HG03060 (cell line): Measurements from ENCODE around the gene SMPDL3A.

Experiments
- ATAC-seq: cut with Tn5 transposase; IDR thresholded peaks from one replicate; pipeline ENCODE4 v1.9.1; 2021; ENCODE audit warnings: low read depth, moderate number of reproducible peaks; ENCODE audit not compliant: unreplicated experiment

Gene SMPDL3A

GRCh38 chr6:122801397-122801796 is 12.3 kb downstream of the SMPDL3A start:
- no peak for ATAC-seq

- ATAC-seq: no peak
Observed at GRCh38 chr6:122803171-122803661, 14.2 kb downstream of the SMPDL3A start.

GRCh38 chr6:122804962-122805485 is 16.0 kb downstream of the SMPDL3A start:
- no peak for ATAC-seq

GRCh38 chr6:122806291-122806690 is 17.2 kb downstream of the SMPDL3A start:
- no peak for ATAC-seq

GRCh38 chr6:122808121-122808885 is 19.2 kb downstream of the SMPDL3A start:
- ATAC-seq: no peak

GRCh38 chr6:122809001-122809400 is 19.9 kb downstream of the SMPDL3A start:
- ATAC-seq: no peak

- ATAC-seq: no peak
Observed at GRCh38 chr6:122809691-122810090, 20.6 kb downstream of the SMPDL3A start.

GRCh38 chr6:122810189-122810588 is 21.1 kb downstream of the SMPDL3A start:
- no peak for ATAC-seq

- ATAC-seq: no peak
Observed at GRCh38 chr6:122817358-122817757, 28.3 kb downstream of the SMPDL3A start.

GRCh38 chr6:122817766-122818165 is 28.7 kb downstream of the SMPDL3A start:
- ATAC-seq: no peak

GRCh38 chr6:122818866-122819265 is 29.8 kb downstream of the SMPDL3A start:
- ATAC-seq: no peak

- ATAC-seq: no peak
Observed at GRCh38 chr6:122821095-122821494, 32.0 kb downstream of the SMPDL3A start.

GRCh38 chr6:122825163-122825562 is 36.1 kb downstream of the SMPDL3A start:
- ATAC-seq: no peak

GRCh38 chr6:122829456-122829855 is 40.4 kb downstream of the SMPDL3A start:
- no peak for ATAC-seq

GRCh38 chr6:122831511-122831910 is 42.5 kb downstream of the SMPDL3A start:
- no peak for ATAC-seq

- ATAC-seq: no peak
Observed at GRCh38 chr6:122832459-122832858, 43.4 kb downstream of the SMPDL3A start.

GRCh38 chr6:122833021-122833491 is 44.0 kb downstream of the SMPDL3A start:
- no peak for ATAC-seq

GRCh38 chr6:122838060-122838780 is 49.2 kb downstream of the SMPDL3A start:
- ATAC-seq: no peak

- ATAC-seq: peak; percentile 82
Observed at GRCh38 chr6:122839472-122839871, 50.4 kb downstream of the SMPDL3A start.

GRCh38 chr6:122839906-122840305 is 50.8 kb downstream of the SMPDL3A start:
- ATAC-seq: no peak

GRCh38 chr6:122845464-122845863 is 56.4 kb downstream of the SMPDL3A start:
- no peak for ATAC-seq
